B cell (primary cell): Measurements from ENCODE around the gene AOC1. TPM values are rescaled to one million over a fixed set of nuclear protein-coding genes. Genes with fewer than 3 reads are reported as not detected.

Experiments
- ATAC-seq: fragments of 200-7000 bp; cut with Tn5 transposase; one replicate; pipeline ENCODE4 v1.10.0; 2021; ENCODE audit warnings: low read depth, mild to moderate bottlenecking, moderate number of reproducible peaks, moderate library complexity
- CTCF ChIA-PET: fragments of 350-600 bp; sonication (Branson Sonifier 250); formaldehyde crosslinking; loops from one replicate; lab custom pipeline; 2021; ENCODE audit warnings: antibody characterized with exemption, inconsistent platforms; lab: Charles Lee
- POLR2A ChIA-PET: fragments of 350-600 bp; sonication (Branson Sonifier 250); formaldehyde crosslinking; loops from one replicate; lab custom pipeline; 2021; ENCODE audit warnings: antibody characterized with exemption; lab: Charles Lee
- DNase-seq: peaks from one replicate; pipeline ENCODE4 v3.0.0; 2013
- H2AFZ ChIP-seq: 2 replicates; pipeline ENCODE4 v1.6.1; 2012; ENCODE audit warnings: mild to moderate bottlenecking, low read depth, low read length; ENCODE audit not compliant: insufficient read depth, poor library complexity, severe bottlenecking
- H3K27ac ChIP-seq, 2 donors: 1 replicate in 1 of 2; 2 replicates in 1 of 2; pipeline ENCODE4 v1.5.1; 2012 to 2013; ENCODE audit warnings: low read length in 2 of 2, mild to moderate bottlenecking in 2 of 2, moderate library complexity in 1 of 2
- H3K27me3 ChIP-seq, 4 experiments: fragments of 200-600 bp in 1 of 4; sonication (generic) in 1 of 4; replicated peaks in 1 of 4; 1 replicate in 2 of 4; 2 replicates in 2 of 4; pipeline versions ENCODE4 v1.6.1 to v1.7.0; 2013 to 2016; ENCODE audit warnings: low read length in 3 of 4, mild to moderate bottlenecking in 2 of 4, mixed read lengths in 1 of 4, moderate library complexity in 1 of 4; ENCODE audit not compliant: insufficient read depth in 4 of 4, control insufficient read depth in 3 of 4; ENCODE audit errors: control extremely low read depth in 1 of 4
- H3K36me3 ChIP-seq, 2 experiments: replicated peaks in 1 of 2; 1 replicate in 1 of 2; 2 replicates in 1 of 2; pipeline versions ENCODE4 v1.6.1 to v1.7.1; 2013; ENCODE audit warnings: low read length in 1 of 2; ENCODE audit not compliant: insufficient read depth in 2 of 2, control insufficient read depth in 1 of 2; ENCODE audit errors: control extremely low read depth in 1 of 2, extremely low read depth in 1 of 2
- H3K4me1 ChIP-seq, 2 donors: fragments of 200-600 bp in 1 of 2; sonication (generic) in 1 of 2; 1 replicate in 1 of 2; 2 replicates in 1 of 2; pipeline versions ENCODE4 v1.5.1 to v1.6.1; 2013 to 2017; ENCODE audit warnings: low read length in 2 of 2; ENCODE audit not compliant: control insufficient read depth in 2 of 2, insufficient read depth in 2 of 2
- H3K4me2 ChIP-seq: replicated peaks from 2 replicates; pipeline ENCODE3; 2012; ENCODE audit warnings: mild to moderate bottlenecking, low read depth, low read length; ENCODE audit not compliant: poor library complexity, severe bottlenecking
- H3K4me3 ChIP-seq, 5 experiments: fragments of 200-600 bp in 1 of 5; sonication (generic) in 1 of 5; 1 replicate in 3 of 5; 2 replicates in 2 of 5; pipeline versions ENCODE4 v1.5.1 to v1.7.0; 2011 to 2016; ENCODE audit warnings: low read length in 4 of 5, mild to moderate bottlenecking in 4 of 5, low read depth in 2 of 5, control low read depth in 1 of 5, moderate library complexity in 1 of 5; ENCODE audit not compliant: insufficient read depth in 1 of 5; ENCODE audit errors: control extremely low read depth in 1 of 5, extremely low read depth in 1 of 5
- H3K79me2 ChIP-seq: fragments of 200-600 bp; sonication (generic); one replicate; pipeline ENCODE4 v1.6.0; 2016; ENCODE audit warnings: low read length; ENCODE audit not compliant: control insufficient read depth, insufficient read depth
- H3K9ac ChIP-seq: fragments of 200-600 bp; sonication (generic); 2 replicates; pipeline ENCODE4 v1.6.1; 2017; ENCODE audit warnings: mild to moderate bottlenecking, low read length, moderate library complexity
- H3K9me3 ChIP-seq, 3 donors: one replicate each; pipeline versions ENCODE4 v1.6.1 to v1.7.1; 2013; ENCODE audit warnings: low read length in 2 of 3; ENCODE audit not compliant: control insufficient read depth in 2 of 3, insufficient read depth in 1 of 3; ENCODE audit errors: control extremely low read depth in 1 of 3
- H4K20me1 ChIP-seq: 2 replicates; pipeline ENCODE4 v1.6.0; 2012; ENCODE audit warnings: mild to moderate bottlenecking, low read length; ENCODE audit not compliant: insufficient read depth, control insufficient read depth, poor library complexity, severe bottlenecking
- H3K27ac Mint-ChIP-seq: one replicate; pipeline ENCODE4 v1.8.0; 2021; ENCODE audit warnings: mixed read lengths
- H3K27me3 Mint-ChIP-seq: one replicate; pipeline ENCODE4 v1.8.0; 2021; ENCODE audit warnings: mixed read lengths
- H3K4me1 Mint-ChIP-seq: one replicate; pipeline ENCODE4 v1.8.0; 2021; ENCODE audit warnings: mixed read lengths
- H3K4me3 Mint-ChIP-seq: one replicate; pipeline ENCODE4 v1.8.0; 2021; ENCODE audit warnings: mixed read lengths
- H3K9me3 Mint-ChIP-seq: one replicate; pipeline ENCODE4 v1.8.0; 2022; ENCODE audit warnings: mixed read lengths; ENCODE audit not compliant: insufficient read depth
- CTCF ChIP-seq: fragments of 200-600 bp; IDR thresholded peaks from one replicate; pipeline ENCODE4 v1.8.0; 2022; ENCODE audit warnings: antibody characterized with exemption, mild to moderate bottlenecking
- EZH2 ChIP-seq: IDR thresholded peaks from 2 replicates; pipeline ENCODE4 v1.6.1; 2012; ENCODE audit warnings: borderline replicate concordance, low read depth, mild to moderate bottlenecking, moderate library complexity, low read length; ENCODE audit not compliant: insufficient read depth, poor library complexity, severe bottlenecking
- WGBS: methylation state at CpG from one replicate; pipeline ENCODE4 v1.1.5; 2013; ENCODE audit warnings: missing lambda C conversion rate; ENCODE audit not compliant: insufficient coverage; 5-methylcytosine and 5-hydroxymethylcytosine counted together
- intact Hi-C: fragments of 100-400 bp; cut with micrococcal nuclease; formaldehyde crosslinking; loops from one replicate; pipeline ENCODE4 v1.10.0; 2022
- polyA plus RNA-seq: library from polyadenylated mRNA; depleted of rRNA; stranded (reverse); fragments of >200 nt; gene quantifications from 2 replicates; pipeline ENCODE4 v1.2.3, GENCODE V29; 2012
- total RNA-seq, 2 donors: library from RNA; stranded (reverse); fragments of 120-200 nt in 1 of 2; gene quantifications; 1 replicate in 1 of 2; 2 replicates in 1 of 2; pipeline versions ENCODE4 v1.2.3 to v1.2.4, GENCODE V29; 2013 to 2022

The AOC1 gene
- total and polyA plus RNA-seq, 2 donors (not counting 1 experiment from before 2014, with no cell fraction given): 0.07 TPM; not detected in 1

- Histone ChIP-seq H3K4me3 (no peak overlapping the region), H3K4me1 (no peaks in the 10 kb centered on the region), H3K36me3 (no peaks in the 10 kb centered on the region), H3K9me3 (no peaks in the 10 kb centered on the region), H2AFZ (no peak overlapping the region), H3K4me2 (no peak overlapping the region), H4K20me1 (no peaks in the 10 kb centered on the region), H3K9ac (no peak overlapping the region), H3K27me3 (peaks cover 0 to 6% (median 1%) of the 10 kb centered on the region in 4 experiments), H3K27ac (no peak overlapping the region), H3K79me2 (no peaks in the 10 kb centered on the region)
- Mint-ChIP-seq H3K4me3 (no peak overlapping the region), H3K9me3 (no peaks in the 10 kb centered on the region), H3K27me3 (peaks cover 31% of the 10 kb centered on the region), H3K4me1 (no peaks in the 10 kb centered on the region), H3K27ac (no peak overlapping the region)
- no peak for DNase-seq
- POLR2A ChIA-PET: no interaction called here
- no peak for ATAC-seq
- CTCF ChIA-PET: no interaction called here
- intact Hi-C loops: no loop called here
- 85% methylated on average over 7 of the region's 10 CpGs for WGBS
- TF ChIP-seq CTCF: no peak
- no peak for TF ChIP-seq EZH2
Measured at GRCh38 chr7:150849204-150849775, 3.0 kb upstream of the AOC1 start.

GRCh38 chr7:150850273-150850672 lies 2.0 kb upstream of the AOC1 start:
- H3K4me3 Mint-ChIP-seq: no peak overlapping the region
- H3K27ac Mint-ChIP-seq: no peak overlapping the region
- ATAC-seq: no peak
- Histone ChIP-seq H4K20me1 (no peaks in the 10 kb centered on the region), H3K4me2 (no peak overlapping the region), H3K79me2 (no peaks in the 10 kb centered on the region), H2AFZ (no peak overlapping the region), H3K4me3 (no peak overlapping the region), H3K36me3 (no peaks in the 10 kb centered on the region), H3K27me3 (peaks cover 0 to 9% (median 1%) of the 10 kb centered on the region in 4 experiments), H3K4me1 (no peaks in the 10 kb centered on the region), H3K27ac (no peak overlapping the region), H3K9me3 (no peaks in the 10 kb centered on the region), H3K9ac (no peak overlapping the region)
- DNase-seq: no peak
- peaks cover 33% of the 10 kb centered on the region for H3K27me3 Mint-ChIP-seq
- TF ChIP-seq EZH2: no peak
- TF ChIP-seq CTCF: no peak
- no CpG with 5 or more reads among the region's 5 CpGs for WGBS
- POLR2A ChIA-PET: no interaction called here
- intact Hi-C loops: no loop called here
- CTCF ChIA-PET: no interaction called here
- H3K4me1 Mint-ChIP-seq: no peaks in the 10 kb centered on the region
- no peaks in the 10 kb centered on the region for H3K9me3 Mint-ChIP-seq
